ENCODE data around the gene CEP83. TPM values are rescaled to one million over a fixed set of nuclear protein-coding genes. Genes with fewer than 3 reads are reported as not detected.

CEP83 gene
- total RNA-seq, 2 experiments from 2014 or later: 12.8 to 15.0 TPM

DNA sequence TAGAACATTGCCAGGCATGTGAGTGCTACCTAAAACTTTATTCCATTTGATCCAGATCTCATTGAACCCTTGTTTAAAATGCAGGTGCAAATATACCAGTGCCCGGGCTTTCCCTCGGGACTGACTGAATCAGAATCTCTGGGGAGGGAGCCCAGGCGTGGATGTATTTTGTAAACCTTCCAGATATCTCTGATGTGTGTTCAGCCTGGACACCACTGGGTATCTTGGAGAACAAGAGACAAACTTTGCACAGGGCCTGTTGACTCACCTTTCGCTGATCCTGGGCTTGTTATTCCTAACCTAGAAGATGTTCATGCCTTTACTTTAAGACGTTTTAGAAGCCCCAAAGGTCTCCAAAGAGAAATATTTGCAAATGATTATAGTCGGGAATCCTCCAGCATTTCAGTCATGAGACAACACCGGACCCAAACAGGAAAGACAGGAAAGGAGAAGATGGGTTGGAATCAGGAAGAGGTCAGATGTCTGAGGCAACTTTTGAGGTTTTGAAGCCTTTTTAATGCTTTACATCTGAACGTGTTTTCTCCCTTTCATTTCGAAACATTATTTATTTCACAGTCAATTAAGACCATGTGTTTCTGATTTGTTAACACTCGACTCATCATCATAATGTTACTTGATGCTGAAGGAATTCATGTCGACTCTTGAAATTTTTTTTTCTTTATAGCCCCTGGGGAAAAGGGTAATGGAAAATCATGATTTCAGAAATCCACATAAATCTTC is 192.7 kb downstream of the CEP83 start:
- ChIA-PET POLR2A (no interaction called here), CTCF (no interaction called here)
- H3K27me3 Mint-ChIP-seq: no peaks in the 10 kb centered on the region
- H3K27ac Mint-ChIP-seq: no peak overlapping the region
- DNase-seq: no peak
- peaks cover 59% of the 10 kb centered on the region for H3K36me3 Mint-ChIP-seq (ENCODE audit: low read depth)
- no peaks in the 10 kb centered on the region for H3K9me3 Mint-ChIP-seq
- H3K4me1 Mint-ChIP-seq: peaks cover 49% of the 10 kb centered on the region
- no peak overlapping the region for H3K4me3 Mint-ChIP-seq

- H3K9me3 Mint-ChIP-seq: no peaks in the 10 kb centered on the region
- peaks cover 48% of the 10 kb centered on the region for H3K4me1 Mint-ChIP-seq
- peaks cover 52% of the 10 kb centered on the region for H3K36me3 Mint-ChIP-seq (ENCODE audit: low read depth)
- no peak overlapping the region for H3K27ac Mint-ChIP-seq
- ChIA-PET CTCF (interaction anchor here (0.6 kb wide), 2 partner anchors 60 to 143 kb away, joined by 3 read pairs; no protein-coding TSS in a partner anchor), POLR2A (no interaction called here)
- H3K27me3 Mint-ChIP-seq: no peaks in the 10 kb centered on the region
- no peak for DNase-seq
- no peak overlapping the region for H3K4me3 Mint-ChIP-seq
These were observed 193.5 kb downstream of the CEP83 start for GRCh38 chr12:94265966-94266745.

GRCh38 chr12:94265539-94265938 is 194.1 kb downstream of the CEP83 start:
- no peak overlapping the region for H3K27ac Mint-ChIP-seq
- no peak overlapping the region for H3K4me3 Mint-ChIP-seq
- H3K9me3 Mint-ChIP-seq: no peaks in the 10 kb centered on the region
- POLR2A ChIA-PET: interaction anchor here (0.8 kb wide), 1 partner anchor 15 kb away, joined by 3 read pairs; no protein-coding TSS in a partner anchor
- DNase-seq: no peak
- no peaks in the 10 kb centered on the region for H3K27me3 Mint-ChIP-seq
- H3K36me3 Mint-ChIP-seq (ENCODE audit: low read depth): peaks cover 59% of the 10 kb centered on the region
- H3K4me1 Mint-ChIP-seq: peaks cover 44% of the 10 kb centered on the region
- CTCF ChIA-PET: interaction anchor here (0.6 kb wide), 1 partner anchor 142 kb away, joined by 3 read pairs; no protein-coding TSS in a partner anchor

DNA sequence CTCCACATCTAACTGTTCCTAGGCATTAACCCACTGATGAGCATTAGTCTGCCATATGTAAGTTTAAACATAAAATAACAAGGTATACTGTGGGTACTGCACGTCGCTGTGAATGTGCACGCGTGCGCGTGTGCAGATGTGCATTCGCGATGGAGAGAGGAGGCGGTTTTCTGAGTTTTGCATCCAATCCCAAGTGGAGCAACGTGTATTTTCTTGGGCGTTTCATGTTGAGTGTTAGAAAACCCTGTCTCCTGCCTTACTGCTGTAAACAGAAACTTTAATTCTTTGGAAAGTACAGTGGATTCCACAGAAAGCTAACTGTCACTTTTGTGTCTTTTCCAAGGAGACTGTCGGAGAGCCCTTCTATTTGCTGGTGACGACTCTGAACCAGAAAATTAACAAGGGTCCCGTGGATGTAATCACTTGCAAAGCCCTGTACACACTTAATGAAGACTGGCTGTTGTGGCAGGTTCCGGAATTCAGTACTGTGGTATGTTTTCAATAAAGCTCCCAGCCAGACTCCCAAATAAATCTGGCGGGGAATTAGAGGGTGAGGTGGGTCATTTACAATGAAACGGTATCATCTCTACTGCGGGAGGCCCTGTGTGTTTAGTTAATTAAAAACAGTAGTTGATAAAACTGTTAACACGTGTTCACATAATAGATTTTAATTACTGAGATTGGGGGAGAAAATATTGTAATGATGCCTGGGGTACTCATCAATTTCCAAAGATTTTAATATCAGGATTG is 194.8 kb downstream of the CEP83 start:
- H3K4me3 Mint-ChIP-seq: no peak overlapping the region
- H3K27ac Mint-ChIP-seq: no peak overlapping the region
- H3K9me3 Mint-ChIP-seq: no peaks in the 10 kb centered on the region
- ChIA-PET POLR2A (interaction anchor here (0.8 kb wide), 1 partner anchor 16 kb away, joined by 3 read pairs; no protein-coding TSS in a partner anchor), CTCF (no interaction called here)
- DNase-seq: no peak
- peaks cover 40% of the 10 kb centered on the region for H3K4me1 Mint-ChIP-seq
- peaks cover 63% of the 10 kb centered on the region for H3K36me3 Mint-ChIP-seq (ENCODE audit: low read depth)
- no peaks in the 10 kb centered on the region for H3K27me3 Mint-ChIP-seq

DNA sequence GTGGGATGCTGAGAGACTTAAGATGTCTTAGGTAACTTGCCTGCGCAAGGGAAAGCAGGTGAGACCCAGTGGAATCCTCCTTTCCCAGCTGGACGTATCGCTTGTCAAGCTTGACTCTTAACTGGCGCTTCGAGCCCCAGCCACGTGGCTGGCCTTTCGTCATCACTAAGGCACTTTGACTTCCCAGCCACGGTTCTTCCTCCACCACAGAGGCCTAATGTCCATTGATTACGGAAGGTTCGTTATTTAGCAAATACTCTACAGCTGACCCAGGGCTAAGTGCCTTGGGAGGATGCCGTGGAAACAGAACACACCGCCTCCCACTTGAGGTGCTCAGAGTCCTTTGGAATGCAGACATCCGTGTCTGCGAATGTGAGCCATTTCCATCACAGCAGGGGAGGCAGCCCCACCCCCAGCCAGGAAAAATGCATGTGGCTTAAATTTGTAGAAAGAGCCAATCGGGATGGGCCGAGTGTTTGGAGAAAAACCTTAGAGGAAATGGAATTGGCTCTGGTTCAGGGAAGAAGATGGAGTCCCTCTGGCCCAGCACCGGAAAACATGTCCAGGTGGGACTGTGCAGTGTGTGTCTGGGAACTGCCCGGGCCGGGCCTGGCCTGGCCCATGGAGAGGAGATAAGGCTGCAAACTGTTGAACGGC is 195.6 kb downstream of the CEP83 start:
- Mint-ChIP-seq H3K4me1 (peaks cover 34% of the 10 kb centered on the region), H3K4me3 (no peak overlapping the region), H3K9me3 (no peaks in the 10 kb centered on the region), H3K27me3 (no peaks in the 10 kb centered on the region), H3K27ac (no peak overlapping the region), H3K36me3 (ENCODE audit: low read depth) (peaks cover 58% of the 10 kb centered on the region)
- CTCF ChIA-PET: no interaction called here
- POLR2A ChIA-PET: interaction anchor here (2.9 kb wide), 1 partner anchor 56 kb away, joined by 22 read pairs; no protein-coding TSS in a partner anchor
- DNase-seq: no peak

DNA sequence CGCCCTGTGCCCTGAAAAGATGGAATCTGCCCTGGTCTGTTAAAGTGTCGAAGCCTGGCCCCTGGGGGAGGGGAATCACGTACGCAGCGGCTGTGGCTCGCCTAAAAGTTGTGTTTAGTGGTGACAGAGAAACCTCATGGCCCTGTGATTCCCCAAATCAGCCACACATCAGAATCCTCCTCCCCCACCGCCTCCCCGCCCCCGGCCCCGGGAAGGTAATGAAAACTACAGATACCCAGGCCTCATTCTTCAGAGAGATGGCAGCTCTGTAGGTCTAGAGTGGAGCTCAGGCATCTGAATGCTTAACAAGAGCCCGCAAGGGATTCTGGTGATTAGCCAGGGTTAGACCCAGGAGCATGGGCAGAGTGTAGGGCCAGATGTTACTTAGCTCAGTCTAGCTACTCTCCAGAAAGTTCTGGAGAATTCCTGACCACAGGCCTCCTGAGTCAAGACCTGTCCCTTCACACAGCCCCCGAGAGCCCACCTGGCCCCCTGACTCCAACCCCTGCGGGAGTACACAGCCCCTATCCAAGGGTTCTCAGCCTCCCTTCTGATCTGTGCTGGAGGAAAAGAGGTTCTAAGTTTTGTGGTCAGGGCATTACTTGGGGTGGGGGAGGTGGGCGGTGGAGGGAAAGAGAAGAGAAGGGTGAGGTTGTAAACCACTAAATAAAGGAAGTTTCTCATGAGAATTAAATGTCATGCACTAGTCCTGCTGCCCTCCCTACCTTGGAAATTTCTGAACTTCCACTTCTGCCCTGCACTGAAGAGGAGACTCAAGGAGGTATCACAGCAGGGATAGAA is 196.5 kb downstream of the CEP83 start:
- no peaks in the 10 kb centered on the region for H3K9me3 Mint-ChIP-seq
- ChIA-PET CTCF (interaction anchor here (0.9 to 1.9 kb wide), 6 partner anchors 17 to 196 kb away, joined by 3 to 9 read pairs (median 3); no protein-coding TSS in a partner anchor), POLR2A (interaction anchor here (0.9 to 2.9 kb wide), 13 partner anchors 9 to 586 kb away, joined by 3 to 22 read pairs (median 4); partner anchors contain the start of genes CEP83 and CRADD)
- no peaks in the 10 kb centered on the region for H3K27me3 Mint-ChIP-seq
- peak overlapping the region; percentile 74 for H3K4me3 Mint-ChIP-seq
- peak; percentile 59 for DNase-seq
- H3K27ac Mint-ChIP-seq: peak overlapping the region; percentile 75
- peaks cover 32% of the 10 kb centered on the region for H3K4me1 Mint-ChIP-seq
- H3K36me3 Mint-ChIP-seq (ENCODE audit: low read depth): peaks cover 56% of the 10 kb centered on the region

DNA sequence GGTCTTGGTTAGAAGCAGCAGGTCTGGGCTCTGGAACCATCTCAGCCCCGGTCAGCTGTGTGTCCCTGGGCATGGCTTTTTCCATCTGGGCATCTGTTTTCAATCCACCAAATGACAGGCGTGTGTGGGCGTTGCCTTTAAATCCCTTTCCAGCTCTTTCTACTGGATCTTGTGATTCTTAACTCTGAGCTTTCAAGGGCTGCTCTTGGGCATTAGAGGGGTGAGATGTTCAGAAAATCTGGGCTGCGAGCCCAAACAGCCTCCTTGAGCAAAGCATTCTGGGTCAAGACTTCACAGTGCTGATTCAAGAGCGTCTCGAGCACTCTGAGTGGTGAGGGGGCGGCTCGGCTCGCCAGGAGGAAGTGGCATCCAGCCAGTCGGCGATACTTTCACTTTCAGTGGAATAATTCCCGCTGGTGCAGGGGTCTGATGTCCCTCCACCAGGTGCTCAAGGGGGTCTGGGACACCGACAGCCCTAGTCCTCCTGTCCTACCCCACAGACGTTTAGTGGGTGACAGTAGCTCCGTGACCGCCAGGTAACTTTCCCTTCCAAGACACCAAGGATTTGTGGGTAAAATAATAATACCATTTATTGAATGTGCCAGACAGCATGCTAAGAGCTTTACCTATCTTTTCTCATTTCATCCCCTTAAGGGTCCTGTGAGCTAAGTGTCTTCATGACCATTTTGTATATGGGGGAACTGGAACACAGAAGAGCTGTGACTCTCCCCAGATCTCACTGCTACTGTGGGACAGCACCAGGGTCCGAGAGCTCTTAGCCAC is 197.2 kb downstream of the CEP83 start:
- POLR2A ChIA-PET: interaction anchor here (0.9 to 2.9 kb wide), 16 partner anchors 8 to 585 kb away, joined by 3 to 22 read pairs (median 4); partner anchors contain the start of genes CEP83 and CRADD
- H3K4me1 Mint-ChIP-seq: peaks cover 32% of the 10 kb centered on the region
- peak; percentile 66 for DNase-seq
- H3K4me3 Mint-ChIP-seq: peak overlapping the region; percentile 74
- peaks cover 50% of the 10 kb centered on the region for H3K36me3 Mint-ChIP-seq (ENCODE audit: low read depth)
- peak overlapping the region; percentile 75 for H3K27ac Mint-ChIP-seq
- CTCF ChIA-PET: interaction anchor here (0.9 to 1.9 kb wide), 8 partner anchors 16 to 197 kb away, joined by 3 to 9 read pairs (median 3); no protein-coding TSS in a partner anchor
- H3K27me3 Mint-ChIP-seq: no peaks in the 10 kb centered on the region
- no peaks in the 10 kb centered on the region for H3K9me3 Mint-ChIP-seq

DNA sequence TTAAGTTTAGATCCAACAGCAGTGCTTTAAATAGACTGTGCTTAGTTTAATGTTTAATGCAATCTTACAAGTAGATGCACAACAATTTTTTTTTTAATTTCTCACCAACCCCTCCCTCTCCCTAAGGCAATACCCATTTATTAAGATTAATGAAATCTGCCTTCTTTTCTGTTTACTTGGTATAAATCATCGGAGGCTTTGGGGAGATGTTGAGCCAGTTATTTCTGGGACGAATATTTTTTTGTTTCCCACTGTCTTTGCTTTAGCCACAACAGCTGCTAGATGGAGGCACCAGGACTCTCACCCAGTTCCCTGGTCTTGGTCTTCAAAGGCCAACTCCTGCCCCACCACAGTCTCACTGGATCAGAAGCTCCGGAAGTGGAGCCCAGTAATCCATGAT is 197.9 kb downstream of the CEP83 start:
- Mint-ChIP-seq H3K27ac (no peak overlapping the region), H3K4me1 (peaks cover 31% of the 10 kb centered on the region), H3K4me3 (peak overlapping the region; percentile 74), H3K9me3 (no peaks in the 10 kb centered on the region), H3K27me3 (no peaks in the 10 kb centered on the region), H3K36me3 (ENCODE audit: low read depth) (peaks cover 51% of the 10 kb centered on the region)
- no peak for DNase-seq
- CTCF ChIA-PET: interaction anchor here (1.0 to 1.9 kb wide), 5 partner anchors 54 to 197 kb away, joined by 3 to 9 read pairs (median 3); no protein-coding TSS in a partner anchor
- POLR2A ChIA-PET: interaction anchor here (1.0 to 2.9 kb wide), 10 partner anchors 8 to 159 kb away, joined by 3 to 22 read pairs (median 4); no protein-coding TSS in a partner anchor

GRCh38 chr12:94261119-94261518 is 198.5 kb downstream of the CEP83 start:
- no peak for DNase-seq
- Mint-ChIP-seq H3K9me3 (no peaks in the 10 kb centered on the region), H3K36me3 (ENCODE audit: low read depth) (peaks cover 52% of the 10 kb centered on the region), H3K4me1 (peaks cover 31% of the 10 kb centered on the region), H3K27ac (no peak overlapping the region), H3K27me3 (no peaks in the 10 kb centered on the region), H3K4me3 (no peak overlapping the region)
- ChIA-PET CTCF (no interaction called here), POLR2A (interaction anchor here (1.4 to 2.0 kb wide), 3 partner anchors 9 to 159 kb away, joined by 3 to 4 read pairs (median 3); no protein-coding TSS in a partner anchor)

GRCh38 chr12:94260717-94261116 is 198.9 kb downstream of the CEP83 start:
- Mint-ChIP-seq H3K36me3 (ENCODE audit: low read depth) (peaks cover 52% of the 10 kb centered on the region), H3K27me3 (no peaks in the 10 kb centered on the region), H3K4me3 (no peak overlapping the region)

GRCh38 chr12:94260017-94260416 is 199.7 kb downstream of the CEP83 start:
- no peaks in the 10 kb centered on the region for H3K9me3 Mint-ChIP-seq
- H3K4me1 Mint-ChIP-seq: peaks cover 31% of the 10 kb centered on the region
- POLR2A ChIA-PET: interaction anchor here (1.0 to 1.1 kb wide), 2 partner anchors 13 to 46 kb away, joined by 3 read pairs; no protein-coding TSS in a partner anchor
- CTCF ChIA-PET: interaction anchor here (1.3 kb wide), 1 partner anchor 135 kb away, joined by 5 read pairs; no protein-coding TSS in a partner anchor
- no peak overlapping the region for H3K4me3 Mint-ChIP-seq
- H3K27ac Mint-ChIP-seq: no peak overlapping the region
- no peaks in the 10 kb centered on the region for H3K27me3 Mint-ChIP-seq
- no peak for DNase-seq
- peaks cover 52% of the 10 kb centered on the region for H3K36me3 Mint-ChIP-seq (ENCODE audit: low read depth)

More at GRCh38 chr12:94260717-94261116, 198.9 kb downstream of the CEP83 start:
- H3K9me3 Mint-ChIP-seq: no peaks in the 10 kb centered on the region
- DNase-seq: no peak
- POLR2A ChIA-PET: interaction anchor here (1.4 kb wide), 1 partner anchor 9 kb away, joined by 3 read pairs; no protein-coding TSS in a partner anchor
- CTCF ChIA-PET: interaction anchor here (1.3 kb wide), 1 partner anchor 135 kb away, joined by 5 read pairs; no protein-coding TSS in a partner anchor
- no peak overlapping the region for H3K27ac Mint-ChIP-seq
- H3K4me1 Mint-ChIP-seq: peaks cover 31% of the 10 kb centered on the region
